Transverse colon (tissue), 4 donors: ENCODE measurements around the gene HRH2.

ENCODE experiments used
- EP300 ChIP-seq: sonication (generic); formaldehyde crosslinking; IDR thresholded peaks from one replicate; pipeline ENCODE4 v1.6.1; 2017; ENCODE audit warnings: antibody characterized with exemption, low read depth
- POLR2A ChIP-seq: fragments of 450-650 bp; IDR thresholded peaks from one replicate; pipeline ENCODE4 v1.6.1; 2016; ENCODE audit warnings: antibody characterized with exemption, mild to moderate bottlenecking, moderate library complexity
- POLR2AphosphoS5 ChIP-seq, 3 donors: sonication (generic); formaldehyde crosslinking; IDR thresholded peaks; one replicate each; pipeline ENCODE4 v1.6.1; 2016; ENCODE audit warnings: antibody characterized with exemption in 3 of 3
- TF ChIP-seq, protein P1 (sequence below), 5 experiments: fragments of 200-600 bp in 3 of 5; fragments of 450-650 bp in 2 of 5; sonication (generic) in 3 of 5; IDR thresholded peaks; 1 replicate in 2 of 5; 2 replicates in 3 of 5; pipeline ENCODE4 v1.5.1; 2016 to 2017; ENCODE audit warnings: antibody characterized with exemption in 5 of 5, inconsistent platforms in 3 of 5, mild to moderate bottlenecking in 2 of 5, moderate library complexity in 1 of 5

GRCh38 chr5:175709276-175709781 lies 51.5 kb downstream of the HRH2 start:
- TF ChIP-seq, protein P1, sequence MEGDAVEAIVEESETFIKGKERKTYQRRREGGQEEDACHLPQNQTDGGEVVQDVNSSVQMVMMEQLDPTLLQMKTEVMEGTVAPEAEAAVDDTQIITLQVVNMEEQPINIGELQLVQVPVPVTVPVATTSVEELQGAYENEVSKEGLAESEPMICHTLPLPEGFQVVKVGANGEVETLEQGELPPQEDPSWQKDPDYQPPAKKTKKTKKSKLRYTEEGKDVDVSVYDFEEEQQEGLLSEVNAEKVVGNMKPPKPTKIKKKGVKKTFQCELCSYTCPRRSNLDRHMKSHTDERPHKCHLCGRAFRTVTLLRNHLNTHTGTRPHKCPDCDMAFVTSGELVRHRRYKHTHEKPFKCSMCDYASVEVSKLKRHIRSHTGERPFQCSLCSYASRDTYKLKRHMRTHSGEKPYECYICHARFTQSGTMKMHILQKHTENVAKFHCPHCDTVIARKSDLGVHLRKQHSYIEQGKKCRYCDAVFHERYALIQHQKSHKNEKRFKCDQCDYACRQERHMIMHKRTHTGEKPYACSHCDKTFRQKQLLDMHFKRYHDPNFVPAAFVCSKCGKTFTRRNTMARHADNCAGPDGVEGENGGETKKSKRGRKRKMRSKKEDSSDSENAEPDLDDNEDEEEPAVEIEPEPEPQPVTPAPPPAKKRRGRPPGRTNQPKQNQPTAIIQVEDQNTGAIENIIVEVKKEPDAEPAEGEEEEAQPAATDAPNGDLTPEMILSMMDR (IDR thresholded peaks at IDR 0.05): no peak
- TF ChIP-seq POLR2A: no peak
- no peak for TF ChIP-seq POLR2AphosphoS5 (IDR thresholded peaks at IDR 0.05)
- TF ChIP-seq EP300: no peak
